Fibroblast of pulmonary artery (primary cell): ENCODE data around the gene TLCD3B.

Source experiments
- DNase-seq: peaks from one replicate; pipeline ENCODE4 v3.0.0-alpha.2; 2010; ENCODE audit warnings: low read depth
- H3K4me3 ChIP-seq: replicated peaks from 2 replicates; pipeline ENCODE4 v1.5.1; 2011; ENCODE audit warnings: low read depth, mild to moderate bottlenecking, control low read depth, low read length, moderate library complexity
- TF ChIP-seq, protein P1 (sequence below): IDR thresholded peaks from 2 replicates; pipeline ENCODE4 v1.5.1; 2011; ENCODE audit warnings: mild to moderate bottlenecking, control low read depth, low read length, inconsistent platforms; ENCODE audit errors: missing control alignments

The TLCD3B gene

DNA sequence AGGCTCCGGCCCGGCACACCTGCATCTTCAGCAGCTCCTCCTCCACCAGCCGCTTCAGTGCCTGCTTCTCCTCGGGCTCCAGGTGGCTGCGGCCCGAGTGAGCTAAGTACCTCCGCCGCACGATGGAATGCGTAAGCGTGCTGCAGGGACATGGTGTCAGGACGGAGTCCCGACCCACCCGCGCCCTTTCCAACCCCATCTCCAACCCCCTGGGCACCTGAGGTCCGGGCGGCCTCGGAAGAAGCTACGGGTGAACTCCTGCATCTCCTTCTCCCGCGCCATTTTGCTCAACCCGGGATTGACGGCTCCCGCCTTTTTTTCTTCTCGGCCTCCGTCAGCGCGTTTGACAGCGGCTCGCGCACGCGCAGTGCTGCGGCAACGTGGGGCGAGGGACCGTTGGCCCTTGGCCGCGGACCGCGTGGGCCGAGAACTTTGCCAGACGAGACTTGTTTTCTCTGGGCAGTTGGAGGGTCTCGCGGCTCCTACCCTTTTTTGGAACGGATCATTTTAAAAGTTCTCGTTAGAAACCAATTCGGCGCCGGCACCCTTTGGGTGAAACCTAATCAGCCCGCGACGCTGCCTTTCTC is 35.7 kb downstream of the TLCD3B start, which contains the start of gene HIRIP3:
TSS of gene HIRIP3 (minus strand) at position 294 of the 587 bp plus-strand sequence. CDS start at position 282, 12 bp downstream.
- TF ChIP-seq, protein P1, sequence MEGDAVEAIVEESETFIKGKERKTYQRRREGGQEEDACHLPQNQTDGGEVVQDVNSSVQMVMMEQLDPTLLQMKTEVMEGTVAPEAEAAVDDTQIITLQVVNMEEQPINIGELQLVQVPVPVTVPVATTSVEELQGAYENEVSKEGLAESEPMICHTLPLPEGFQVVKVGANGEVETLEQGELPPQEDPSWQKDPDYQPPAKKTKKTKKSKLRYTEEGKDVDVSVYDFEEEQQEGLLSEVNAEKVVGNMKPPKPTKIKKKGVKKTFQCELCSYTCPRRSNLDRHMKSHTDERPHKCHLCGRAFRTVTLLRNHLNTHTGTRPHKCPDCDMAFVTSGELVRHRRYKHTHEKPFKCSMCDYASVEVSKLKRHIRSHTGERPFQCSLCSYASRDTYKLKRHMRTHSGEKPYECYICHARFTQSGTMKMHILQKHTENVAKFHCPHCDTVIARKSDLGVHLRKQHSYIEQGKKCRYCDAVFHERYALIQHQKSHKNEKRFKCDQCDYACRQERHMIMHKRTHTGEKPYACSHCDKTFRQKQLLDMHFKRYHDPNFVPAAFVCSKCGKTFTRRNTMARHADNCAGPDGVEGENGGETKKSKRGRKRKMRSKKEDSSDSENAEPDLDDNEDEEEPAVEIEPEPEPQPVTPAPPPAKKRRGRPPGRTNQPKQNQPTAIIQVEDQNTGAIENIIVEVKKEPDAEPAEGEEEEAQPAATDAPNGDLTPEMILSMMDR, result no peak
- peak; percentile 80 for DNase-seq
- peak within 1 kb of the TSS; percentile 68 for H3K4me3 ChIP-seq

DNA sequence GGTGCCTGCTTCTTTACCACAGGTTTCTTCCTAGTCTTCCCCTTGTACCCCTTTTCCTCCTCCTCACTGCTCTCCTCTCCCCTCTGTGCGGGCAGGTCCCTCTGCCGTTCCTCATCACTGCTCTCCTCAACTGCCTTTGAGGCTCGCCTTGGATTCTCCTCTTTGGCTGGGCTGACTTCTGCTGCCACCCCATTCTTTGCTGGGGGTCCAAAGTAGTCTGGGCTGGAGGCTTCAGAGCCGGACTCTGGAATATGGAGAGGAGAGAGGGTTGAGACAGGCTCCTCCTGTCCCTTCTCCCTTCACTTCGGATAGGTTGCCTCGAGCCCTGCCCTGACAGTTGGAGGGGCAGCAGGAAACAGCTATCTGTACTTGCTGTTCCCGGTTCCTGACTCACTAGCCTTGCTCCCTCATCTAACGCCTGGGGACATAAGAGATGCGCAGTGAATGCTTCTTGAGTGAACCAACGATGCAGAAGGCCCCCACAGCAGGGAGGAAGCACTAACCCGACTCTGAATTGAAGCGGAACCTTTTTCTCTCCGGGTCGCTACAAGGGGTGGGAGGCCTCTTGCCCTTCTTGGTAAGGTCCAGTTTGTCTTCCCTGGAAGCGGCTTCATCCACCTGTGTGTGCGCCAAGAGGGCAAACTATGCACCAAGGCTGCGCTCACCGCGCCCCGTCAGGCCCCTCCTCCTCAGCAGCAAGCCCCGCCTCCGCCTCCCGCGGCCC is 36.3 kb downstream of the TLCD3B start:
- DNase-seq, result peak; percentile 36
- TF ChIP-seq, protein P1, result no peak
- H3K4me3 ChIP-seq, result peak overlapping the region; percentile 68

DNA sequence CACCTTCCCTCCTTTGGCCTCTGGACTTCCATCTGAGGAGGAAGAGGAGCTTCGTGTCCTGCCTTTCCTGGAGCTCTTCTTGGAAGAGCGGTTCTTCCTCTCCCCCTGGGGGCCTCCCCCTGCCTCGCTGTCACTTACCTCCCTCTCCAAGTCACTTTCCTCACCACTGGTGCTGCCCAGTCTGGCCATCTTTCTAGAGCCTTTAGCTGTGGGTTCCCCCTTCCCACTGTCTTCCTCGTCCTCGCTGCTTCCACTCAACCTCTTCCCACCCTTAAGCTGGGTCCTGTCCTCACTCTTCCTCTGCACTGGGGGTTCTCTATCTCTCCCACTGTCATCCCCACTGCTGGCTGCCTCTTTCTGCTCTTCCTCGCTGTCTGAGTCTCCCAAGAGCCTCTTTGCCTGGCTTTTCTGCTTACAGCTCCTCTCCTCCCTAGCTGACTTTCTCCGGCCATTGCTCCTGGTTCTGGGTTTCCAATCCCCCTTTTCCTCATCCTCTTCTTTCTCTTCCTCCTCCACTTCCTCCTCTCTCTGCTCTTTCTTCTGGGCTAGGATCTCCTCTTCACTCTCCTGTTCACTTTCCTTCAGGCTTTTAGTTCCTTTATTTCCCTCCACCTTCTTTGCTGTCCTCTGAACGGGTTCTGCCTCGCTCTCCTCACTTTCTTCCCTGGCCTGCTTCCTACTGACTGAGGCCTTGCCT is 37.0 kb downstream of the TLCD3B start:
- DNase-seq, result no peak
- no peak overlapping the region for H3K4me3 ChIP-seq
- TF ChIP-seq, protein P1, result no peak

- TF ChIP-seq, protein P1, result no peak
- DNase-seq, result no peak
- no peak overlapping the region for H3K4me3 ChIP-seq
Measured at GRCh38 chr16:29993191-29993902, 37.7 kb downstream of the TLCD3B start.

- peak; percentile 39 for DNase-seq
- no peak overlapping the region for H3K4me3 ChIP-seq
- TF ChIP-seq, protein P1, result no peak
Measured at GRCh38 chr16:29992344-29992967, 38.6 kb downstream of the TLCD3B start.

DNA sequence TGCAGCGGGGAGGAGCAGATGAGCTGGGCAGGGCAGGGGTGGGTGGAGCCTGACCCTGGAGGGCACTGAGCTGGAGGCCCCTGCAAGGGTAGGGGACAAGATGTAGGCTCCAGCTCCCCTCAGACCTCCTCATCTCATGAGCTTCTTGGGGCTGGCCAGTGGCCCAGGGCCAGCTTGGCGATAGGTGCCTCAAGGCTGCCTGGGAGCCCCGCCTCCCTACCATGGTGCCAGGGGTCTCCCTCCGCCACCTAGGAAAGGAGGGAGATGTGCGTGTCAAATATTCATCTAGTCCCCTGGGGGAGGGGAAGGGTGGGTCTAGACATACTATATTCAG is 39.5 kb downstream of the TLCD3B start:
- no peak for DNase-seq
- H3K4me3 ChIP-seq, result no peak overlapping the region
- TF ChIP-seq, protein P1, result no peak
